ENCODE measurements around the gene CTSG.
"Not testable (repeated sequence)": the region's sequence is repeated elsewhere in the genome, so short reads cannot be mapped to it uniquely, and the experiment has no call there.

Gene CTSG

DNA sequence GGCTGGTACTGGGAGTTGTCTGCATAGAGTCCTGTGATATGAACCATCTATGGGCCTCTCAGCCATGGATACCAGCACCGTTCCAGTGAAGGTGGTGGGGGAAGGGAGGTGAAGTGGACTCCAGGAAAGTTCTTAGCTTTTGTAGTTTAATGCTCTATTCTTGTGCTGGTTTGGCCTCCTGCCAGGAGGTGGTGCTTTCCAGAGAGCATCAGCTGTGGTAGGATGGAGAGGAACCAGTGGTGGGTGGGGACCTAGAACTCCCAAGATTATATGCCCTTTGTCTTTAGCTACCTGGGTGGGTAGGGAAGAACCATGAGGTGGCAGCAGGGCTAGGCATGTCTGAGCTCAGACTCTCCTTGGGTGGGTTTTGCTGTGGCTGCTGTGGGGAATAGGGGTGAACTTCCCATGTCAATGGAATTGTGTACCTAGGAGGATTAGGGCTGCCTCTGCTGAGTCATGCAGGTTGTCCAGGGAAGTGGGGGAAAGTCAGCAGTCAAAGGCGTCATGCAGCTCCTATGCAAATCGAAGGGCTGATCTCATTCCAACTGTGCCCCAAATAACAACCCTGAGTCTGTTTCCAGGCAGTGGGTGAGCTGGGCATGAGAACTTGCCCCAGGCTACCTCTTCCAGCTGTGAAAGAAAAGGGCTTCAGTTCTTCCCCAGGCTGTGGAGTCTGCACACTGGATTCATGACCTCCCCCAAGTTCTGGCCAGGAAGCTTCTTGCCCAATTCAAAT is 19.2 kb upstream of the CTSG start:
- H3K4me1 ChIP-seq (ENCODE audit: control insufficient read depth, insufficient read depth, low read length) = no peaks in the 10 kb centered on the region
- H3K4me3 ChIP-seq (ENCODE audit: low read length) = no peak overlapping the region
- no peaks in the 10 kb centered on the region for H3K27me3 ChIP-seq (ENCODE audit: control insufficient read depth, insufficient read depth, low read length)
- no peak overlapping the region for H3K4me2 ChIP-seq (ENCODE audit: low read length)
- no peak overlapping the region for H3K9ac ChIP-seq (ENCODE audit: low read depth, low read length)
- no peaks in the 10 kb centered on the region for H3K9me3 ChIP-seq (replicated peaks; ENCODE audit: low read length)
- H3K36me3 ChIP-seq (ENCODE audit: insufficient read depth, low read length) = no peaks in the 10 kb centered on the region

DNA sequence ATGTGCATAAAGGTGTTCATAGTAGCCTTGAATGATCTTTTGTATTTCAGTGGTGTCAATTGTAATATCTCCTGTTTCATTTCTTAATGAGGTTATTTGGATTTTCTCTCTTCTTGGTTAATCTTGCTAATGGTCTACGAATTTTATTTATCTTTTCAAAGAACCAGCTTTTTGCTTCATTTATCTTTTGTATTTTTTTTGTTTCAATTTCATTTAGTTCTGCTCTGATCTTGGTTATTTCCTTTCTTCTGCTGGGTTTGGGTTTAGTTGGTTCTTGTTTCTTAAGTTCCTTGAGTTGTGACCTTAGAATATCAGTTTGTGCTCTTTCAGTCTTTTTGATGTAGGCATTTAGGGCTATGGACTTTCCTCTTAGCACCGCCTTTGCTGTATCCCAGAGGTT is 15.0 kb upstream of the CTSG start:
- H3K9ac ChIP-seq (ENCODE audit: low read depth, low read length); H3K4me2 ChIP-seq (ENCODE audit: low read length); H3K36me3 ChIP-seq (ENCODE audit: insufficient read depth, low read length); H3K9me3 ChIP-seq (replicated peaks; ENCODE audit: low read length); H3K4me1 ChIP-seq (ENCODE audit: control insufficient read depth, insufficient read depth, low read length); H3K27me3 ChIP-seq (ENCODE audit: control insufficient read depth, insufficient read depth, low read length); H3K4me3 ChIP-seq (ENCODE audit: low read length): not testable (repeated sequence)

DNA sequence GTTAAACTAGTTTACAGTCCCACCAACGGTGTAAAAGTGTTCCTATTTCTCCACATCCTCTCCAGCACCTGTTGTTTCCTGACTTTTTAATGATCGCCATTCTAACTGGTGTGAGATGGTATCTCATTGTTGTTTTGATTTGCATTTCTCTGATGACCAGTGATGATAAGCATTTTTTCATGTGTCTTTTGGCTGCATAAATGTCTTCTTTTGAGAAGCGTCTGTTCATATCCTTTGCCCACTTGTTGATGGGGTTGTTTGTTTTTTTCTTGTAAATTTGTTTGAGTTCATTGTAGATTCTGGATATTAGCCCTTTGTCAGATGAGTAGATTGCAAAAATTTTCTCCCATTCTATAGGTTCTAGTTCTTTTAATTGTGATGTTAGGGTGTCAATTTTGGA is 8.4 kb upstream of the CTSG start:
- H3K9ac ChIP-seq (ENCODE audit: low read depth, low read length); H3K4me3 ChIP-seq (ENCODE audit: low read length); H3K4me1 ChIP-seq (ENCODE audit: control insufficient read depth, insufficient read depth, low read length); H3K4me2 ChIP-seq (ENCODE audit: low read length); H3K27me3 ChIP-seq (ENCODE audit: control insufficient read depth, insufficient read depth, low read length); H3K9me3 ChIP-seq (replicated peaks; ENCODE audit: low read length); H3K36me3 ChIP-seq (ENCODE audit: insufficient read depth, low read length): not testable (repeated sequence)

DNA sequence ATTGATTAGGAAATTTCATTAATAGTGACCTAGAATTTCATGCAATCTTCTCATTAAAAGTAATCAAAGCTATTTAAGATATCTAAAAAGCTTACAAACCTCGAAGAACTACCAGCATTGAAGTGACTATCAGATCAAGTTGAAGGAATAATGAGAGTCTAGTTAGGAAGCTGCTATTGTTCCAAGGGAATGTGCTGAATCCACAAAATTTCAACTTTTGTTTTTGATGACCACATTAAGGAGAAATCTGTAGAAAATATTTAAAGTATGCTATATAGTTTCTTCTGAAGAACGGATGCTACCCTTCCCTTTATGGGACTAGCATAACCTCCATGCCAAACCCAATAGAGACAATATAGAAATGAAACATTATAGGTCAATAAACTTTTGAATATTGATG is 2.5 kb upstream of the CTSG start:
- no peaks in the 10 kb centered on the region for H3K4me1 ChIP-seq (ENCODE audit: control insufficient read depth, insufficient read depth, low read length)
- no peaks in the 10 kb centered on the region for H3K36me3 ChIP-seq (ENCODE audit: insufficient read depth, low read length)
- H3K9ac ChIP-seq (ENCODE audit: low read depth, low read length) = no peak overlapping the region
- H3K4me3 ChIP-seq (ENCODE audit: low read length) = no peak overlapping the region
- H3K4me2 ChIP-seq (ENCODE audit: low read length) = no peak overlapping the region
- H3K27me3 ChIP-seq (ENCODE audit: control insufficient read depth, insufficient read depth, low read length) = no peaks in the 10 kb centered on the region
- H3K9me3 ChIP-seq (replicated peaks; ENCODE audit: low read length) = no peaks in the 10 kb centered on the region

DNA sequence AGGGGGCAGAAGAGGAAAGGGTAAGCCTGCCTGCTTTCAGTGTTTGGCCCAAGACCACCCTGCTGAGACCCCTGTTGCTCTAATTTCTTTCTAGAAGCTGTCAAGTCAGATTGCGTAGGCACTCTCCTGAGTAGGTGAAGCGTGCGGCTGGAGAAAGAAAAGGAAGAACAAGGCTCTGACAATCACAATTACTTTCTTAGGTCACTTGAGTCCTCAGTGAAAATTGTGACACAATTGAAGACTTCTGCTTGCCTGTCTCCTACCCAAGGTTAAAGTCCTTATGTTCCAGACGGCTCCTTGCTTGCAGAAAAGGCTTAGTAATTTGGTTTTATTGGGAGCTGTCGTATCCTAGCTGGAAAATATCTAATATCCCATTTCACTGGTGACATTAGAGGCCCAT is 721 bp upstream of the CTSG start:
- Histone ChIP-seq H3K27me3 (ENCODE audit: control insufficient read depth, insufficient read depth, low read length) (no peaks in the 10 kb centered on the region), H3K36me3 (ENCODE audit: insufficient read depth, low read length) (no peaks in the 10 kb centered on the region), H3K4me2 (ENCODE audit: low read length) (no peak overlapping the region), H3K9ac (ENCODE audit: low read depth, low read length) (no peak overlapping the region), H3K9me3 (replicated peaks; ENCODE audit: low read length) (no peaks in the 10 kb centered on the region), H3K4me1 (ENCODE audit: control insufficient read depth, insufficient read depth, low read length) (no peaks in the 10 kb centered on the region), H3K4me3 (ENCODE audit: low read length) (no peak overlapping the region)

DNA sequence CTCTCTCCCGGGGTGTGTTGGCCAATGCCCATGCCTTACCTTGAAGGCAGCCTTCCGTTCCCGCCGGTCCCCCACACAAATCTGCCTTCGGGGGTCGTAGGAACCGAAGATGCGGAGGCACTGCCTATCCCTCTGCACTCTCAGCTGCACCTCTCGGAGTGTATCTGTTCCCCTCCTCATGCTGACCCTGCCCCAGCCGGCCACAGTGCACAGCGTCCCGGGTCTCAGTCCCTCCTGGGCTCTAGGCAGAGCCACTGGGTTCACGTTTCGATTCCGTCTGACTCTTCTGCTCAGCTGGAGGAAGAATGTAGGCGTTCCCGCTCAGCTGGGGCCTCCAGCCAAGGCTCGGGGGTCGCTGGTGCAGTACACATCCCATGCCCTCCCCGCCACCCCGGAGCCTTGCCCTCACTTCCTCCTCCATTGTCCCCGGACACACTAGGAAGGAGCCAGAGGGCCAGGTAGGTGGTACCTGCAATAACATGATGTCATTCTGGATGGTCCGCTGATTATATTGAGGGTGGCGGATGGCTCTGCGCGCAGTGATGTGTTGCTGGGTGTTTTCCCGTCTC is 1.8 kb downstream of the CTSG start:
- Histone ChIP-seq H3K9me3 (replicated peaks; ENCODE audit: low read length) (no peaks in the 10 kb centered on the region), H3K4me3 (ENCODE audit: low read length) (no peak overlapping the region), H3K9ac (ENCODE audit: low read depth, low read length) (no peak overlapping the region)

DNA sequence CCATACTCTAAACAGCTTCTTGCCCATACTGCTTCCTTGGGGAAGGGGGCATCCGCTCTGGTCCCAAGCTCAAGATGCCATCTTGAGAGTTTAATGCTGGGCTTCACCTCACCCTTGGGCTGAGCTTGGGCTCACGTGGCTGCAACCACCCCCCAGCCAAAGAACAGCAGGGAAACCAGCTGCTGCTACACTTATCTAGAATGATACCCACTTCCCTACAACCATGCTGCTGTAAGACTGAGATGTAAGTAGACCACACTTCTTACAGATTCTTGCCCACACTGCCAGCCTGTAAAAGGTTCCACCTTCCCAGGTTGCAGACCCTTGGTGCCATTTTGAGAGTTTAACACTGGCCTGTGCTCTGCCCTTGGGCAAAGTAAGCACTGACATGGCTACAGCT is 9.7 kb downstream of the CTSG start:
- no peak overlapping the region for H3K4me3 ChIP-seq (ENCODE audit: low read length)
- H3K9me3 ChIP-seq (replicated peaks; ENCODE audit: low read length) = no peaks in the 10 kb centered on the region
- H3K4me1 ChIP-seq (ENCODE audit: control insufficient read depth, insufficient read depth, low read length) = no peaks in the 10 kb centered on the region
- H3K4me2 ChIP-seq (ENCODE audit: low read length) = no peak overlapping the region
- no peak overlapping the region for H3K9ac ChIP-seq (ENCODE audit: low read depth, low read length)
- H3K27me3 ChIP-seq (ENCODE audit: control insufficient read depth, insufficient read depth, low read length) = no peaks in the 10 kb centered on the region
- no peaks in the 10 kb centered on the region for H3K36me3 ChIP-seq (ENCODE audit: insufficient read depth, low read length)

More for the DNA sequence above, 1.8 kb downstream of the CTSG start:
- no peaks in the 10 kb centered on the region for H3K4me1 ChIP-seq (ENCODE audit: control insufficient read depth, insufficient read depth, low read length)
- H3K36me3 ChIP-seq (ENCODE audit: insufficient read depth, low read length) = no peaks in the 10 kb centered on the region
- no peaks in the 10 kb centered on the region for H3K27me3 ChIP-seq (ENCODE audit: control insufficient read depth, insufficient read depth, low read length)
- H3K4me2 ChIP-seq (ENCODE audit: low read length) = no peak overlapping the region

DNA sequence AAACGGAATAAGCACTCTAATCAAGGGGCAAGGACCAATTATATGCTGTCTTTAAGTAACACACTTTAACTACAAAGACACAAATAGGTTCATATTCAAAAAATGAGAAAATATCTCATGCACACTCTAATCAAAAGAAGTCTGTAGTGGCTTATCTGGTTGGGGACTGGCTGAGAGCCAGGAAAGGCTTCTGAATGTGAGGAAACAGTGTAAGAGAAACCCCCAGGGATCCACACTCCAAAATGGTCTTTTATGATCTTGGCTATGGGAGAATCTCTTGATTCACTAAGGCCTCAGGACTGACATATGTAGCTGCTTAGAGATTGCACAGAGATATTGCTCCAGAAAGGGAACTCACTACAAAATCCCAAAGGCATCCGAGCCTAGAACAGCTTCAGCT is 10.3 kb downstream of the CTSG start:
- H3K4me1 ChIP-seq (ENCODE audit: control insufficient read depth, insufficient read depth, low read length) = no peaks in the 10 kb centered on the region
- H3K27me3 ChIP-seq (ENCODE audit: control insufficient read depth, insufficient read depth, low read length) = no peaks in the 10 kb centered on the region
- no peak overlapping the region for H3K4me2 ChIP-seq (ENCODE audit: low read length)
- H3K9me3 ChIP-seq (replicated peaks; ENCODE audit: low read length) = no peaks in the 10 kb centered on the region
- no peaks in the 10 kb centered on the region for H3K36me3 ChIP-seq (ENCODE audit: insufficient read depth, low read length)
- no peak overlapping the region for H3K9ac ChIP-seq (ENCODE audit: low read depth, low read length)
- no peak overlapping the region for H3K4me3 ChIP-seq (ENCODE audit: low read length)

DNA sequence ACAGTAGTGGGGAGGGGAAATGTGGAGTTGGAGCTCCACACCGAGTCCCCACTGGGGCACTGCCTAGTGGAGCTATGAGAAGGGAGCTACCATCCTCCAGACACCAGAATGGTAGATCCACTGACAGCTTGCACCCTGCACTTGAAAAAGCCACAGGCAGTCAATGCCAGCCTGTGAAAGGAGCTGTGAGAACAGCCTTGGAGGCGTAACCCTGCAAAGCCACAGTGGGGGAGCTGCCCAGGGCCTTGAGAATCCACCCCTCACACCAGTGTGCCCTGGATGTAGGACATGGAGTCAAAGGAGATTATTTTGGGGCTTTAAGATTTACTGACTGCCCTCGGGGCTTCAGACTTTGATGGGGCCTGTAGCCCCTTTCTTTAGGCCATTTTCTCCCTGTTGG is 12.5 kb downstream of the CTSG start:
- Histone ChIP-seq H3K4me1 (ENCODE audit: control insufficient read depth, insufficient read depth, low read length) (no peaks in the 10 kb centered on the region), H3K36me3 (ENCODE audit: insufficient read depth, low read length) (no peaks in the 10 kb centered on the region), H3K27me3 (ENCODE audit: control insufficient read depth, insufficient read depth, low read length) (no peaks in the 10 kb centered on the region), H3K4me2 (ENCODE audit: low read length) (no peak overlapping the region), H3K9ac (ENCODE audit: low read depth, low read length) (no peak overlapping the region), H3K4me3 (ENCODE audit: low read length) (no peak overlapping the region), H3K9me3 (replicated peaks; ENCODE audit: low read length) (no peaks in the 10 kb centered on the region)

DNA sequence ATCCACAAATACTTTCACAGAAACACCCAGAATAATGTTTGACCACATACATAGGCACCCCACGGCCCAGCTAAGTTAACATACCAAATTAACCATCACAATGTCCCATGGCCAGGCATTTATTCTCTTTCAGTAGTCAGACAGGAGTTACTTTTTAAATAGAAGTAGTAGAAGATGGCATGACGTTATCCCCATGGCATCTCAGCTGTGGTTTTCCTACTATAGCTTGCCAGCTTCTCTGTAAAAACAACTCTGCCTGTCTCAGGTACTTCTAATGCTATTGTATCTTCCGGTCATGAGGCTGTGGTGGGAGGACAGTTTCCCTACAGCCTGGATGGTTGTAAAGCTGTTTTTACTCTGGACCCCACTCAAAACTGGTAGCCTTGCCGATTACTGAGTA is 19.3 kb downstream of the CTSG start:
- Histone ChIP-seq H3K4me2 (ENCODE audit: low read length) (no peak overlapping the region), H3K4me3 (ENCODE audit: low read length) (no peak overlapping the region), H3K4me1 (ENCODE audit: control insufficient read depth, insufficient read depth, low read length) (no peaks in the 10 kb centered on the region), H3K36me3 (ENCODE audit: insufficient read depth, low read length) (no peaks in the 10 kb centered on the region), H3K9me3 (replicated peaks; ENCODE audit: low read length) (no peaks in the 10 kb centered on the region), H3K9ac (ENCODE audit: low read depth, low read length) (no peak overlapping the region), H3K27me3 (ENCODE audit: control insufficient read depth, insufficient read depth, low read length) (no peaks in the 10 kb centered on the region)

DNA sequence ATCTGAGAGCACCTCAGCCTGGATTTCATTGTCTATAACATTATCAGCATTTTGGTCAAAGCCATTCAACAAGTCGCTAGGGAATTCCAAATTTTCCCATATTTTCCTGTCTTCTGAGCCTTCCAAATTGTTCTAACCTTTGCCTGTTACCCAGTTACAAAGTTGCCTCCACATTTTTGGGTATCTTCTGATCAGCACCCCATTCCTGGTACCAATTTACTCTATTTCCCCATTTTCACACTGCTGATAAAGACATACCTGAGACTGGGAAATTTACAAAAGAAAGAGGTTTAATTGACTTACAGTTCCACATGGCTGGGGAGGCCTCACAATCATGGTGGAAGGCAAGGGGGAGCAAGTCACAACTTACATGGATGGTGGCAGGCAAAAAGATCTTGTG is 27.0 kb downstream of the CTSG start:
- H3K9ac ChIP-seq (ENCODE audit: low read depth, low read length); H3K27me3 ChIP-seq (ENCODE audit: control insufficient read depth, insufficient read depth, low read length); H3K9me3 ChIP-seq (replicated peaks; ENCODE audit: low read length); H3K4me2 ChIP-seq (ENCODE audit: low read length); H3K36me3 ChIP-seq (ENCODE audit: insufficient read depth, low read length); H3K4me1 ChIP-seq (ENCODE audit: control insufficient read depth, insufficient read depth, low read length); H3K4me3 ChIP-seq (ENCODE audit: low read length): not testable (repeated sequence)

DNA sequence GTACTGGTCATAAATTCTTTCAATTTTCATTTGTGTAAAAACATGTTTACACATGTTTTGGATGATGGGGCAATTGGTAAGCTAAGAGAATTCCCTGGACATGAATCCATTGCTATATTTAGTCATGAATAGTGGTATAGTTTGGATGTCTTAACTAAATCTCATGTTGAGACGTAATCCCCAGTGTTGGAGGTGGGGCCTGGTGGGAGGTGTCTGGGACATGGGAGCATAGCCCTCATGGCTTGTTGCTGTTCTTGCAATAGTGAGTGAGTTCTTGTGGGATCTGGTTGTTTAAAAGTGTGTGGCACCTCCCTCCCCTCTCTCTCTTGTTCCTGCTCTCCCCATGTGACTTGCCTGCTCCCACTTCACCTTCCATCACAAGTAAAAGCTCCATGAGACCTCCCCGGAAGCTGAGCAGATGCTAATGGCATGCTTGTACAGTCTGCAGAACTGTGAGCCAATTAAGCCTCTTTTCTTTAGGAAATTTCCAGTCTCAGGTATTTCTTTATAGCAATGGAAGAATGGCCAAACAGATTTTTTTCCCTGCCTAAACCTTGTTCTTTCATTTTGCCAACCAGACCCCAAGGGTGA is 33.6 kb downstream of the CTSG start:
- Histone ChIP-seq H3K9me3 (replicated peaks; ENCODE audit: low read length) (no peaks in the 10 kb centered on the region), H3K4me3 (ENCODE audit: low read length) (no peak overlapping the region), H3K4me2 (ENCODE audit: low read length) (no peak overlapping the region), H3K4me1 (ENCODE audit: control insufficient read depth, insufficient read depth, low read length) (no peaks in the 10 kb centered on the region), H3K36me3 (ENCODE audit: insufficient read depth, low read length) (no peaks in the 10 kb centered on the region), H3K9ac (ENCODE audit: low read depth, low read length) (no peak overlapping the region), H3K27me3 (ENCODE audit: control insufficient read depth, insufficient read depth, low read length) (no peaks in the 10 kb centered on the region)

All from skeletal muscle satellite cell (primary cell).